GM10248 (cell line): ENCODE measurements around the gene UBQLN4.
"Not testable (repeated sequence)": the region's sequence is repeated elsewhere in the genome, so short reads cannot be mapped to it uniquely, and the experiment has no call there.

ENCODE experiments used
- CTCF ChIA-PET: fragments of 300-600 bp; sonication (Branson Sonifier 250); formaldehyde crosslinking; extraction: SDS; loops from one replicate; lab custom pipeline; 2021; ENCODE audit warnings: antibody characterized with exemption; lab: Yijun Ruan, JAX
- POLR2A ChIA-PET: fragments of 350-650 bp; sonication (Branson Sonifier 250); formaldehyde crosslinking; extraction: SDS; loops from one replicate; lab custom pipeline; 2020; ENCODE audit warnings: antibody characterized with exemption; lab: Yijun Ruan, JAX
- DNase-seq: peaks from one replicate; pipeline ENCODE4 v3.0.0; 2012; ENCODE audit errors: extremely low spot score
- CTCF ChIP-seq: IDR thresholded peaks from 2 replicates; pipeline ENCODE4 v1.5.1; 2012; ENCODE audit warnings: mild to moderate bottlenecking, low read depth; ENCODE audit errors: extremely low read depth, missing control alignments, control extremely low read depth

Gene UBQLN4

GRCh38 chr1:156073110-156073687 lies 19.6 kb upstream of the UBQLN4 start:
- no peak for TF ChIP-seq CTCF
- CTCF ChIA-PET: interaction anchor here (1.0 to 1.2 kb wide), 4 partner anchors 8 to 246 kb away, joined by 3 read pairs; no protein-coding TSS in a partner anchor
- DNase-seq: no peak
- POLR2A ChIA-PET: no interaction called here

- ChIA-PET POLR2A (no interaction called here), CTCF (interaction anchor here (1.1 to 1.3 kb wide), 2 partner anchors 58 to 134 kb away, joined by 3 read pairs; no protein-coding TSS in a partner anchor)
- no peak for TF ChIP-seq CTCF
- DNase-seq: no peak
These were observed 18.7 kb upstream of the UBQLN4 start for GRCh38 chr1:156072251-156072650.

GRCh38 chr1:156071332-156071816 lies 17.8 kb upstream of the UBQLN4 start:
- DNase-seq, POLR2A ChIA-PET: not testable (repeated sequence)
- CTCF ChIA-PET: interaction anchor here (1.3 kb wide), 1 partner anchor 58 kb away, joined by 3 read pairs; no protein-coding TSS in a partner anchor

GRCh38 chr1:156070548-156070947 lies 16.9 kb upstream of the UBQLN4 start:
- DNase-seq: no peak
- ChIA-PET POLR2A (no interaction called here), CTCF (no interaction called here)
- TF ChIP-seq CTCF: no peak

- no peak for TF ChIP-seq CTCF
- no peak for DNase-seq
- POLR2A ChIA-PET: no interaction called here
- CTCF ChIA-PET: interaction anchor here (1.0 kb wide), 1 partner anchor 27 kb away, joined by 3 read pairs; no protein-coding TSS in a partner anchor
These were observed 16.2 kb upstream of the UBQLN4 start for GRCh38 chr1:156069490-156070455.

- ChIA-PET CTCF (interaction anchor here (0.7 to 3.2 kb wide), 33 partner anchors 10 to 860 kb away, joined by 3 to 27 read pairs (median 6); partner anchors contain the start of genes KHDC4, LAMTOR2, MEX3A and SEMA4A), POLR2A (interaction anchor here (0.6 kb wide), 1 partner anchor 792 kb away, joined by 4 read pairs; no protein-coding TSS in a partner anchor)
- no peak for DNase-seq
- no peak for TF ChIP-seq CTCF
These were observed 13.7 kb upstream of the UBQLN4 start for GRCh38 chr1:156067262-156067661.
